IPS-18a (cell line): Measurements from ENCODE around the gene TTC12.

ENCODE experiments used
- H3K27ac ChIP-seq: one replicate; pipeline ENCODE4 v1.5.1; 2013; ENCODE audit warnings: low read length
- H3K27me3 ChIP-seq: one replicate; pipeline ENCODE4 v1.6.1; 2013; ENCODE audit warnings: mild to moderate bottlenecking, low read length; ENCODE audit not compliant: control insufficient read depth, insufficient read depth
- H3K36me3 ChIP-seq: one replicate; pipeline ENCODE4 v1.6.1; 2013; ENCODE audit warnings: low read depth, low read length; ENCODE audit not compliant: control insufficient read depth
- H3K4me1 ChIP-seq: one replicate; pipeline ENCODE4 v1.6.1; 2013; ENCODE audit warnings: low read depth, low read length; ENCODE audit not compliant: control insufficient read depth
- H3K4me3 ChIP-seq: one replicate; pipeline ENCODE4 v1.5.1; 2013; ENCODE audit warnings: low read length
- H3K9ac ChIP-seq: one replicate; pipeline ENCODE4 v1.6.1; 2013; ENCODE audit warnings: mild to moderate bottlenecking, low read length, moderate library complexity
- H3K9me3 ChIP-seq: one replicate; pipeline ENCODE4 v1.6.1; 2013; ENCODE audit warnings: low read depth, low read length; ENCODE audit not compliant: control insufficient read depth

Gene TTC12

GRCh38 chr11:113274713-113275582 lies 39.4 kb upstream of the TTC12 start:
- H3K4me1 ChIP-seq: no peaks in the 10 kb centered on the region

GRCh38 chr11:113275602-113276001 lies 38.8 kb upstream of the TTC12 start:
- H3K9ac ChIP-seq: no peak overlapping the region
- H3K27me3 ChIP-seq: no peaks in the 10 kb centered on the region
- no peak overlapping the region for H3K27ac ChIP-seq
- no peaks in the 10 kb centered on the region for H3K9me3 ChIP-seq
- H3K4me3 ChIP-seq: no peak overlapping the region
- no peaks in the 10 kb centered on the region for H3K4me1 ChIP-seq
- no peaks in the 10 kb centered on the region for H3K36me3 ChIP-seq

More at GRCh38 chr11:113274713-113275582, 39.4 kb upstream of the TTC12 start:
- H3K9me3 ChIP-seq: no peaks in the 10 kb centered on the region
- no peaks in the 10 kb centered on the region for H3K27me3 ChIP-seq
- H3K27ac ChIP-seq: no peak overlapping the region
- H3K4me3 ChIP-seq: no peak overlapping the region
- H3K9ac ChIP-seq: no peak overlapping the region
- no peaks in the 10 kb centered on the region for H3K36me3 ChIP-seq

- H3K36me3 ChIP-seq: no peaks in the 10 kb centered on the region
- H3K27ac ChIP-seq: no peak overlapping the region
- no peak overlapping the region for H3K4me3 ChIP-seq
- no peaks in the 10 kb centered on the region for H3K9me3 ChIP-seq
- H3K9ac ChIP-seq: no peak overlapping the region
- H3K4me1 ChIP-seq: no peaks in the 10 kb centered on the region
- no peaks in the 10 kb centered on the region for H3K27me3 ChIP-seq
Measured at GRCh38 chr11:113276466-113276865, 37.9 kb upstream of the TTC12 start.

GRCh38 chr11:113277907-113278306 lies 36.5 kb upstream of the TTC12 start:
- Histone ChIP-seq H3K4me1 (no peaks in the 10 kb centered on the region), H3K36me3 (no peaks in the 10 kb centered on the region), H3K9ac (no peak overlapping the region), H3K4me3 (no peak overlapping the region), H3K27ac (no peak overlapping the region), H3K27me3 (no peaks in the 10 kb centered on the region), H3K9me3 (no peaks in the 10 kb centered on the region)

GRCh38 chr11:113278481-113278880 lies 35.9 kb upstream of the TTC12 start:
- H3K27ac ChIP-seq: no peak overlapping the region
- no peak overlapping the region for H3K9ac ChIP-seq
- no peaks in the 10 kb centered on the region for H3K4me1 ChIP-seq
- H3K27me3 ChIP-seq: no peaks in the 10 kb centered on the region
- H3K4me3 ChIP-seq: no peak overlapping the region
- no peaks in the 10 kb centered on the region for H3K36me3 ChIP-seq
- no peaks in the 10 kb centered on the region for H3K9me3 ChIP-seq

- no peaks in the 10 kb centered on the region for H3K9me3 ChIP-seq
- H3K9ac ChIP-seq: no peak overlapping the region
- no peaks in the 10 kb centered on the region for H3K36me3 ChIP-seq
- H3K27me3 ChIP-seq: no peaks in the 10 kb centered on the region
- no peak overlapping the region for H3K27ac ChIP-seq
- H3K4me1 ChIP-seq: no peaks in the 10 kb centered on the region
- H3K4me3 ChIP-seq: no peak overlapping the region
Measured at GRCh38 chr11:113278925-113279324, 35.5 kb upstream of the TTC12 start.

GRCh38 chr11:113279591-113279990 lies 34.8 kb upstream of the TTC12 start:
- Histone ChIP-seq H3K4me3 (no peak overlapping the region), H3K9me3 (no peaks in the 10 kb centered on the region), H3K4me1 (no peaks in the 10 kb centered on the region), H3K36me3 (no peaks in the 10 kb centered on the region), H3K27ac (no peak overlapping the region), H3K27me3 (no peaks in the 10 kb centered on the region), H3K9ac (no peak overlapping the region)

- Histone ChIP-seq H3K4me1 (no peaks in the 10 kb centered on the region), H3K36me3 (no peaks in the 10 kb centered on the region), H3K27ac (no peak overlapping the region), H3K27me3 (no peaks in the 10 kb centered on the region), H3K4me3 (no peak overlapping the region), H3K9me3 (no peaks in the 10 kb centered on the region), H3K9ac (no peak overlapping the region)
Measured at GRCh38 chr11:113281052-113281725, 33.2 kb upstream of the TTC12 start.

GRCh38 chr11:113282898-113283437 lies 31.4 kb upstream of the TTC12 start:
- H3K36me3 ChIP-seq: no peaks in the 10 kb centered on the region
- no peak overlapping the region for H3K4me3 ChIP-seq
- H3K9me3 ChIP-seq: no peaks in the 10 kb centered on the region
- H3K4me1 ChIP-seq: no peaks in the 10 kb centered on the region
- H3K27ac ChIP-seq: no peak overlapping the region
- H3K9ac ChIP-seq: no peak overlapping the region
- no peaks in the 10 kb centered on the region for H3K27me3 ChIP-seq

GRCh38 chr11:113283881-113284280 lies 30.5 kb upstream of the TTC12 start:
- no peak overlapping the region for H3K4me3 ChIP-seq
- no peaks in the 10 kb centered on the region for H3K36me3 ChIP-seq

GRCh38 chr11:113286009-113286408 lies 28.4 kb upstream of the TTC12 start:
- H3K4me3 ChIP-seq: no peak overlapping the region
- H3K9me3 ChIP-seq: no peaks in the 10 kb centered on the region
- no peaks in the 10 kb centered on the region for H3K36me3 ChIP-seq
- no peaks in the 10 kb centered on the region for H3K4me1 ChIP-seq
- no peak overlapping the region for H3K9ac ChIP-seq
- no peak overlapping the region for H3K27ac ChIP-seq
- no peaks in the 10 kb centered on the region for H3K27me3 ChIP-seq

More at GRCh38 chr11:113283881-113284280, 30.5 kb upstream of the TTC12 start:
- Histone ChIP-seq H3K27ac (no peak overlapping the region), H3K9me3 (no peaks in the 10 kb centered on the region), H3K27me3 (no peaks in the 10 kb centered on the region), H3K4me1 (no peaks in the 10 kb centered on the region), H3K9ac (no peak overlapping the region)
